Right lung (tissue), 5 donors: ENCODE measurements around the gene FLOT1. TPM values are rescaled to one million over a fixed set of nuclear protein-coding genes. Genes with fewer than 3 reads are reported as not detected.
A peak's percentile ranks its signal among the peaks of the same experiment; 100 is the strongest.
"Not testable (repeated sequence)": the region's sequence is repeated elsewhere in the genome, so short reads cannot be mapped to it uniquely, and the experiment has no call there.

Experiments
- DNase-seq, 2 donors: peaks; one replicate each; pipeline ENCODE4 v3.0.0-alpha.2; 2013
- polyA plus RNA-seq, 5 donors: library from polyadenylated mRNA; unstranded; fragments of 120-200 nt; gene quantifications; one replicate each; pipeline versions ENCODE4 v1.2.1 to v1.2.3, GENCODE V29; 2013; ENCODE audit warnings: inconsistent platforms in 1 of 5, low replicate concordance in 1 of 5; ENCODE audit not compliant: insufficient read length in 5 of 5, insufficient read depth in 1 of 5

The FLOT1 gene
- polyA plus RNA-seq, 5 donors, result 110 to 131 (median 122) TPM

DNA sequence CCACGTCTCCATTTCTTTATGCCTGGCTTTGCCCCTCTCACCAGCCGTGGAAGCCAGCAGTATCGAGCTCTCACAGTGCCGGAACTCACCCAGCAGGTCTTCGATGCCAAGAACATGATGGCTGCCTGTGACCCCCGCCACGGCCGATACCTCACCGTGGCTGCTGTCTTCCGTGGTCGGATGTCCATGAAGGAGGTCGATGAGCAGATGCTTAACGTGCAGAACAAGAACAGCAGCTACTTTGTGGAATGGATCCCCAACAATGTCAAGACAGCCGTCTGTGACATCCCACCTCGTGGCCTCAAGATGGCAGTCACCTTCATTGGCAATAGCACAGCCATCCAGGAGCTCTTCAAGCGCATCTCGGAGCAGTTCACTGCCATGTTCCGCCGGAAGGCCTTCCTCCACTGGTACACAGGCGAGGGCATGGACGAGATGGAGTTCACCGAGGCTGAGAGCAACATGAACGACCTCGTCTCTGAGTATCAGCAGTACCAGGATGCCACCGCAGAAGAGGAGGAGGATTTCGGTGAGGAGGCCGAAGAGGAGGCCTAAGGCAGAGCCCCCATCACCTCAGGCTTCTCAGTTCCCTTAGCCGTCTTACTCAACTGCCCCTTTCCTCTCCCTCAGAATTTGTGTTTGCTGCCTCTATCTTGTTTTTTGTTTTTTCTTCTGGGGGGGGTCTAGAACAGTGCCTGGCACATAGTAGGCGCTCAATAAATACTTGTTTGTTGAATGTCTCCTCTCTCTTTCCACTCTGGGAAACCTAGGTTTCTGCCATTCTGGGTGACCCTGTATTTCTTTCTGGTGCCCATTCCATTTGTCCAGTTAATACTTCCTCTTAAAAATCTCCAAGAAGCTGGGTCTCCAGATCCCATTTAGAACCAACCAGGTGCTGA, 18.4 kb downstream of the FLOT1 start:
- DNase-seq, result not testable (repeated sequence)

DNA sequence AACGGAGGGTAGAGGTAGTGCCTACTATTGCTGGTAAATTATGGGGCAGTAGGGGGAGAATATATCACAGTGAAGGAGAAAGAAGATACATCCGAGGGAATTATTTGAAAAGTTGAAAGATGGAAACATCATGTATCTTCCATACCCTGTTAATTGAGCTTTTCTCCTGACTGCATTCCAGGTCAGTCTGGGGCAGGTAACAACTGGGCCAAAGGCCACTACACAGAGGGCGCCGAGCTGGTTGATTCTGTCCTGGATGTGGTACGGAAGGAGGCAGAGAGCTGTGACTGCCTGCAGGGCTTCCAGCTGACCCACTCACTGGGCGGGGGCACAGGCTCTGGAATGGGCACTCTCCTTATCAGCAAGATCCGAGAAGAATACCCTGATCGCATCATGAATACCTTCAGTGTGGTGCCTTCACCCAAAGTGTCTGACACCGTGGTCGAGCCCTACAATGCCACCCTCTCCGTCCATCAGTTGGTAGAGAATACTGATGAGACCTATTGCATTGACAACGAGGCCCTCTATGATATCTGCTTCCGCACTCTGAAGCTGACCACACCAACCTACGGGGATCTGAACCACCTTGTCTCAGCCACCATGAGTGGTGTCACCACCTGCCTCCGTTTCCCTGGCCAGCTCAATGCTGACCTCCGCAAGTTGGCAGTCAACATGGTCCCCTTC, 19.2 kb downstream of the FLOT1 start:
- DNase-seq, result not testable (repeated sequence)

DNA sequence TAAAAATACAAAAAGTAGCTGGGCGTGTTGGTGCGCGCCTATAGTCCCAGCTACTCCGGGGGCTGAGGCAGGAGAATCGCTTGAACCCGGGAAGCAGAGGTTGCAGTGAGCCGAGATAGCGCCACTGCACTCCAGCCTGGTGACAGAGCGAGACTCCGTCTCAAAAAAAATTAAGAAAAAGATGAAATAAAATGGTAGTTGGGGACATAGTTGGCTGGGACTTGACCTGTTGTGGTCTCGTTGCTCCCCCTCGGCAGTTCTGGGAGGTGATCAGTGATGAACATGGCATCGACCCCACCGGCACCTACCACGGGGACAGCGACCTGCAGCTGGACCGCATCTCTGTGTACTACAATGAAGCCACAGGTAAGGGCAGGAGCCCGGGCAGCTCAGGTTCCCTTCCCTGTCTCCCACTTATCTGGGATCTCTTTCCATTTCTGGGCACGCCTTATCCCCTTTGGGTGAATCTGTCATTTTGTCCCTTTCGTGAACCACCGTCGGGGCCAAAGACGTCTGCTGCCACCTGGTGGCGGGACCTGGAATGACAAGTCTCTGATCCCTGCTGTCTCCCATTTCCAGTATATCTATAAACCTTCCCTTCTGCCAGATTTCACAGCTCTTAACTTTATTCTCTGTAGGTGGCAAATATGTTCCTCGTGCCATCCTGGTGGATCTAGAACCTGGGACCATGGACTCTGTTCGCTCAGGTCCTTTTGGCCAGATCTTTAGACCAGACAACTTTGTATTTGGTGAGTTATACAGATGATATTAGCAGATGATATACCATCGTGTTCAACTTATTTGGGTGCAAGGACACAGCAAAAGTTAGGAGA, 20.0 kb downstream of the FLOT1 start:
- peak; percentile 73 to 82 for DNase-seq

DNA sequence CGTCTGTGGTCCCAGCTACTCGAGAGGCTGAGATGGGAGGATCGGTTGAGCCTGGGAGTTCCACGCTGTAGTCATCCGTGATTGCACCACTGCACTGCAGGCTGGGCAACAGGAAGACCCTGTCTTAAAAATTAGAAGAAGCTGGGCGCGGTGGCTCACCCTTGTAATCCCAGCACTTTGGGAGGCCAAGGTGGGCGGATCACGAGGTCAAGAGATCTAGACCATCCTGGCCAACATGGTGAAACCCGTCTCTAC, 20.5 kb downstream of the FLOT1 start:
- not testable (repeated sequence) for DNase-seq

DNA sequence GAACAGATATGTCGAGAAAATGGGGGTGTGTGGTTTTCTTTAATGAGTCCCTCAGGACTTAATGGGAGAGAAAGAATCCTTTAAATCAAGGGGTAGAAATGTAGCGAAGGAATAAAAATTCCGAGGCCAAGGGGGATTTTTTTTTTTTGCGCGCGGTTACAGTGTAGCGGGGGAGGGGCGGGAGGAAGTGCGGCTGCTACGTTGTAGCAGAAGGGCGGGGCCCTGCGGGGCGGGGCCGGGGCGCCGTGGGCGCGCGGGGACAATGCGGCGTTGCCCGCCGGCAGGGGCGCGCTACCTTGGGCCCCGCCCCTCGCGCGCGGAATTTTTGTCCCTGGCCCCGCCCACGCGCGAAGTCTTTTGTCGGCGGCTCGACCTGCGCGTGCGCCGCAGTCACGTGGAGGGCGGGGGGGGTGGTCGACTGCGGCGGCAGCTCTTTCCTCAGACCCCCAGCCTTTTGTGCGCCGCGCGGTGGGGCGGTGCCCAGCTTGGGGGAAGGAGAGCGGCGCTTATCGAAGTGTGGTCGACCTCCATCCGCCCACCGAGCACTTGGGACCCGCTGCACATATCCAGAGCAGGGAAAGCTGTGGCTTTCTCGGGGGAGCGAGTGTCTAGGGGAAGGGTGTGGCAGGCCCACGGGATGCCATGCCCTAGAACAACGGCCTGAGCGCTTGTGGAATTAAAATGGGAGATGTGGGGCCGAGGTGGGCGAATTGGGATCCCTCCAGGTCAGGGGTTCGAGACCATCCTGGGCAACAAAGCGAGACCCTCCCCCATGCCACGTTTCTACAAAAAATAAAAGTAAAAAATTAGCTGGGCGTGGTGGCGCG, 21.1 kb downstream of the FLOT1 start:
- DNase-seq, result peak; percentile 93

DNA sequence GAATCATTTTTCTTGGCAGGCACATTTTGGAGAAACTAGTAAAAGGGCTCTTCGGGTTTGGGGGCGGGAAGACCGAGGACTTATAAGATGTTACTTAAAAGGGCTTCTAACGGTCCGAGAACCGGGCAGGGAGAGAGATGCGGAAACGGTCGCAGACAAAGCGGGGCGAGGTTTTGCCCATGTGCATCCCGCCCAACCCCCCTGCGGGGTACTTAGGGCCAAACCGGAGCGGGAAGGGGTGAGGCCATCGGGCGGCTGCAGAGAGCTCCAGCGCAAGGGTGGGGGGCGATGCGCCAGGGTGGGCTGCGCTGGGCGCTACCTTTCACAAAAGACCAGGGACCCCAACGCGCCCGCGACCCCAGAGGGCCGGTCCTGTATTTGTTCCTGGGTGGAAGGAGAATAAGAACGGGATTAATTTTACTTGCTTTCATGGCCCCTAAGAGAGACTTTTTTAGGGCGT, 21.7 kb downstream of the FLOT1 start:
- peak; percentile 57 to 59 for DNase-seq

DNA sequence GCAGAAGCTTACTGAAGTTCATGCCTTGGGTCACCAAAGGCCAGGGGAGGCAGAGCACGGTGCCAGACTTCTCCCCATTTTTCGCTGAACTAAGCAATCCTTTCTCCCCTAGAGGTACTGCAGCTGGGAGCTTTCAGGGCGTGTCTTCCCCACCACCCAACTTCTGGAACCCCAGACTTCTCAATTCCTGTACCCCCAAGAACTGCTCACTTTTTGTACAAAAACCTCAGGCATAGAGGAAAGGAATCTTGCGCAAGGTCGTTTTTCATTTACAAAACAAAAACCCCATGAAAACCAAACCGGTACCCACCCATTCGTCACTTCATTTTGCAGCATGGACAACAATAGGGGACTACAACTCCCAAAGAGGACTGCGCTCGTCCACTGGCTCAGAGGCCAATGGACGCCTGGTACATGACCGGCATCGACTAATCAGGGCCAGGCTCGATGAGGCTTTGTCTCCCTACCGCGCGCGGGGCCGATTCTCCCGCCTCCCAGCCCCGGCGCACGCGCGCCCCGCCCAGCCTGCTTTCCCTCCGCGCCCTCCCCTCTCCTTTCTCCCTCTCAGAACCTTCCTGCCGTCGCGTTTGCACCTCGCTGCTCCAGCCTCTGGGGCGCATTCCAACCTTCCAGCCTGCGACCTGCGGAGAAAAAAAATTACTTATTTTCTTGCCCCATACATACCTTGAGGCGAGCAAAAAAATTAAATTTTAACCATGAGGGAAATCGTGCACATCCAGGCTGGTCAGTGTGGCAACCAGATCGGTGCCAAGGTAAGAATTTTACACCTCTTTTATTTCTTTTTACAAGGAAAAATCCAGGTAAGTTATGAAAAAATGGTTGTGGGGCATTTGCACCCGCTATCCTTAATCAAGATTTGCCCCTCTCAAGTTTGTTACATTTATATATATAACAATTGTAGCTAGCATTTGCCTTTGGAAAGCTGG, 22.4 kb downstream of the FLOT1 start, which contains the start of gene TUBB:
TSS of gene TUBB (plus strand) at position 562 of the 947 bp plus-strand sequence. CDS start at position 717, 155 bp downstream.
- DNase-seq, result peak; percentile 97

DNA sequence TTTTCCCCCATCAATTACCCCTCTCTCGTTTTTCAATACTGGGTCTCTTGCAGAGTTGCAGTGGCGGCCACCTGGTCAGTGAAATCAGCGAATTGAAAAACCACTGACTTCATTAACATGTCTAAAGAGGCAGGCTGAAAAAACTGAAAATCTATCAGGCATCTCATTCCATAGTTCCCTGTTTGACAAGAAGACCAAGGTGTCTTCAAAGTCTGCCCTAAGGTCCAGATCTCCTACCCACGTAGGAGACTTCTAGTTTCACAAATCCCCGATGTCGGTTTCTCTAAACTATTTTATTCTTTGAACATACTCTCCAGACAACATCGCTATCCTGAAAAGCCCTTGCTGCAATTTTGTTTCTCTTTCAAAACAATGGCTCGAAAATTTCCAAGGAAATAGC, 23.1 kb downstream of the FLOT1 start:
- DNase-seq, result no peak

DNA sequence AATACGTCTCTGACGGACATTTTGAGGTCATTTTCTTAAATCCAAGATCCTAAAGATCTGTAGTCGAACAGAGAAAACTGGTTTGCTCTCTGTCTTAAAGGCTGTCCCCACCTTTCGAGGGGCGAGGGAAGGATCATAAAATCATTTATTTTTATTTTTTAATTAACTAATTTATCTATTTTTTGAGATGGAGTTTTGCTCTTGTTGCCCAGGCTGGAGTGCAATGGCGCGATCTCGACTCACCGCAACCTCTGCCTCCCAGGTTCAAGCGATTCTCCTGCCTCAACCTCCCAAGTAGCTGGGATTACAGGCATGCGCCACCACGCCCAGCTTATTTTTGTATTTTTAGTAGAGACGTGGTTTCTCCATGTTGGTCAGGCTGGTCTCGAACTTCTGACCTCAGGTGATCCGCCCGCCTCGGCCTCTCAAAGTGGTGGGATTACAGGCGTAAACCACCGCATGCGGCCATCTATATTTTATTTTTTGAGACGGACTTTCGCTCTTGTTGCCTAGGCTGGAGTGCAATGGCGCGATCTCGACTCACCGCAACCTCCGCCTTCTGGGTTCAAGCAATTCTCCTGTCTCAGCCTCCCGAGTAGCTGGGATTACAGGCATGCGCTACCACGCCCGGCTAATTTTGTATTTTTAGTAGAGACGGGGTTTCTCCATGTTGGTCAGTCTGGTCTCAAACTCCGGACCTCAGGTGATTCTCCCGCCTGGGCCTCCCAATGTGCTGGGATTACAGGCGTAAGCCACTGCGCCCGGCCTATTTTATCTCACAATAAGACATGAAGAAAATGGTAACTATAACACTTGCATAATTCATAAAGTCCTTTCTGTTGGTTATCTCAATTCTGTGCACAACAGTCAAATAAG, 24.4 kb downstream of the FLOT1 start:
- DNase-seq, result not testable (repeated sequence)

DNA sequence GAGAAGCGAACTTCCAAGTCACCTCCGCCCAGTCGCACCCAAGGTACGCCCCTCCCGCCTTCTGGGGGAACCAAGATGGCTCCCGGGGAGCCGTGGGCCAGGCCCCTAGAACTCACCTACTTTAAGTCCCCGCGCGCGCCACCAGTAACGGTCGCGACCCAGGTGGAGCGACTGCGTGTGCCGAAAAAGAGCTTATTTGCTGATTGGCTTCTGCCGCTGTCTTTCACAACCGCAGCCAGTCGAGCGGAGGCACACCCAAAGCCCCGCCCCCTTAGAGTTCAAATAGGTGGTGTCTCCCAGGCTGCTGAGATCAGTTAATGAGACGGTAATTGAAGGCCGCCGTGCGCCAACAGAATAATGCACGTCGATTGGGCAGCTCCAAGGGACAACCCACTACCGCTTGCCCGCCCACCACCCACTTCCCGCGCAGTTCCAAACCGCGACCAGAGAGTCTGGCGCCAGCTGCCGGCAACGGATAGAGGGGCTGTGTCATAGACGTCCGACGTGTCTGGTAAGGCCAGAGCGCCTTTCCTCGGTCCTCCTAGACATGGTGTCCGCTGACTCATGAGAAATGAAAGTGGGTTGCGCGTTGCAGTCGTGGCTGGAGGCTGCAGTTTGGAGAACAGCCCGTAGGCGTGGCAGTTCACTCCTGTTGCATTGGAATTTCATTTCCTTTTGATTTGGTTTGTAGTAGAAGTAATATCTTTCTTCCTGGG, 25.2 kb downstream of the FLOT1 start, which contains the start of gene MDC1:
TSS of gene MDC1 (minus strand) at position 153 of the 716 bp plus-strand sequence. CDS start 2,106 bp downstream, outside the sequence.
- peak; percentile 100 for DNase-seq

DNA sequence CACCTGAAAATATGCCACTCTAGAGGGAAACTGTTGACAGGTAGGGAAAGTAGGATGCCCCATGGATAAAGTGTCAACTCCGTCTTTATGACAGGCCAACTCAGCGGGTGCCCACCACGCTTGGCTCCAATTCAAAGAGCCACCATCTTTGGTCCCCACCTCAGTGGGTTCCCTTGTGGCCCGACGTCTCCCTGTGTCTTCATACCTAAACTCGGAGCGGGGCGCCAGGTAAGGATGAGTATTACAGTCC, 25.7 kb downstream of the FLOT1 start:
- DNase-seq, result no peak

DNA sequence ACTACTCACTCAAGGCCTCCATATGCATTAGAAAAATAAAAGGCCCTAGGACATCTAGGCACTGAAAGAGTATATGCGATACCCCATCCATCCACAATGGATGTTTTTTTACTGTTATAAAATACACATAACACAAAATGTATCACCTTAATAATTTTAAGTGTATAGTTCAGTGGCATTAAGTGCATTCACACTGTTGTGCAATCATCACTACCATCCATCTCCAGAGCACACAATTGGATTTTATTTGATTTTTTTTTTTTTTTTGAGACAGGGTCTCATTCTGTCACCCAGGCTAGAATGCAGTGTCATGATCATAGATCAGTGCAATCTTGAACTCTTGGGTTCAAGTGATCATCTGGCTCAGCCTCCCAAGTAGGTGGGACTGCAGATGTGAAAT, 28.2 kb downstream of the FLOT1 start:
- DNase-seq, result no peak

DNA sequence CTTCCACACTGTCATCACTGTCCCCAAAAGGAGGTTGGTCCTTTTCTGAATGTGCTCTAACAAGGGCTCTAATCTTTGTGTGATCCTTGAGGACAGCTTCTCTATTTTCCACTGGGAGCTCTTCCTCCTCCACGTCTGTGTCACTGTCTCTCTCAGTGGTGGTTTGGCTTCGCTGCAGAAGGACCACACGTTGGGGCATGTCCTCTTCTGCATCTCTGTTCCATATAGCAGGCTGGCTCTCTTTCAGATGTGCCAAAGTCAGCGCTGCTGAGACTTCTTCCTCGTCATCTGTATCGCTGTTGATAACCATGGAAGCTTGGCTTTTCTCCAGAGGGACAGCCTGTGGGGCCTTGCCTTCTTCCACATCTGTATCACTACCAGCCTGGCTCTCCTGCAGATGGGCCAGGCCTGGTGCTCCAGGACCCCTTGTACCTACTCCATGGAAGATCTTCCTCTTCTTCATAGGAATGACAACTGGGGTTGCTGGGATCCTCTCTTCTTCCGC, 30.0 kb downstream of the FLOT1 start:
- DNase-seq, result no peak

DNA sequence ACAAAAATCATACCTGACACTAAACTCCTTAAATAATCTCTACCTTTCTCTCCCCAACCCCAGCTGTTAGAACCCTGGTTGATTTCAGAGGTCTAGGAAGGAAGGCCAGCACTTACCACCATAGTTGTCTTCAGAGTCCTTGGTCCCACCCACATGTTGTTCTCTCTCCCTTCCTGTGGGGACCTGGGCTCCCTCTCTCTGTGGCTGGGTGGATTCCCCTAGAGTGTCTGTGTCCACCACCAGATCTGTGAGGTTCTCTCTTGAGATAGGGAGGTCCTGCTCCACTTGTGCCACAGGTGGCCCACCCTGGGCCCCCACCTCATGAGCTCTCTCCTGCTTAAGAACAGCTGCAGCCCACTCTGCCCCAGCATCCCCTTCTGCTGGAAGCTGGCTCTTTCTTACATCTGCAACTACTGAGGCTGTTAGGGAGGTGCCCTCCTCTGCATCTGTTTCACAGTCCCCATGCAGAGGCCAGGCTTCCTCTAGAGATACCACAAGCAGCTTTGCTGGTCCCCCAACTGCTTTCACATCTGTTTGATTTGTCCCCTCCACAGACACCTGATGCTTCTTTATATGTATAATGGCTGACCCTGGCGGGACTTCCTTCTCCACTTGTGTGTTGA, 30.6 kb downstream of the FLOT1 start:
- no peak for DNase-seq

DNA sequence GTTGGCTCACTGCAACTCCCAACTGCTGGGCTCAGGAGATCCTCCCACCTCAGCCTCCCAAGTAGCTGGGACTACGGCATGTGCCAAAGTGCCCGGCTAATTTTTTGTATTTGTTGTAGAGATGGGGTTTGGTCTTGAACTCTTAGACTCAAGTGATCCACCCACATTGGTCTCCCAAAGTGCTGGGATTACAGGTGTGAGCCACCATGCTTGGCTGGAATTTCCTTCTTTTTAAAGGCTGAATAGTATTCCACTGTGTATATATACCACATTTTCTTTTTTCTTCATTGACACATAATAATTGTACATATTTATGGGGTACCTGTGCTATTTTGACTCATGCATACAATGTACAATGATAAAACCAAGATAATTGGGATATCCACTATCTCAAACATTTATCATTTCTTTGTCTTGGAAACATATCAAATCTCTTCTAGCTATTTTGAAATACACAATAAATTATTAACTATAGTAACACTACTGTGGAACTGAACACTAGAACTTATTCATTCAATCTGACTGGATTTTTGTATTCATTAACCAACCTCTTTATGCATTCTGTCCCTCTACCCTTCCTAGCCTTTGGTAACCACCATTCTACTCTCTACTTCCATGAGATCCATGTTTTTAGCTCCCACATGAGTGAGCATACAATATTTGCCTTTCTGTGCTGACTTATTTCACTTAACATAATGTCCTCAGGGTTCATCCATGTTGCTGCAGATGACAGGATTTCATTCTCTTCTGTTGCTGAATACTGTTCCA, 33.2 kb downstream of the FLOT1 start:
- DNase-seq, result no peak

DNA sequence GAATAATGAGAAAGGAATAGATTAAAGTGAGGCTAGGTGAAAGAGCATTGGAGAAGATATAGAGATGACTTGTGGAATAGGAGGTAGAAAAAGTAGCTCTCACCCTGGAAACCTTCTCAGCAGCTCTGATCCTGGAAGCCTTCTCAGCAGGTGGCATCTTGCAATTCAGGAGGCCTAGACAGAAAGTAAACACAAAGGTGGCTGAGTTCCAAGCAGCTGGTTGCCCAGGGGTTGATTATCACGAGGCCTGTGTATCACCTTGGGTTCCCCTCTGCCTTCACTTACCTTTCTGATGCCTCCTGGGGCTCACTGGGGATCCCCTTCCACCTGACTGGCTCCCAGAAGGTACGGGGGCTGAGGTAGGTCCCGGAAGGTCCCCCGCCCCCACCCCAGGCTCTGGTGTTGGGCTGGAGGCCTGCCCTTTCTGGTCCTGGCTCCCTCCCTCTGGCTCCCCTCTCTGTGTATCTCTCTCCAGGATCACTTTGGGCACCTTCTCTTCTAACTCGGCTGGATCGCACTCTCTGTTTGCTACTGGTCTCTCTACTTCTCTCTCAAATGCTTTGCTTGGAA, 35.1 kb downstream of the FLOT1 start:
- no peak for DNase-seq

DNA sequence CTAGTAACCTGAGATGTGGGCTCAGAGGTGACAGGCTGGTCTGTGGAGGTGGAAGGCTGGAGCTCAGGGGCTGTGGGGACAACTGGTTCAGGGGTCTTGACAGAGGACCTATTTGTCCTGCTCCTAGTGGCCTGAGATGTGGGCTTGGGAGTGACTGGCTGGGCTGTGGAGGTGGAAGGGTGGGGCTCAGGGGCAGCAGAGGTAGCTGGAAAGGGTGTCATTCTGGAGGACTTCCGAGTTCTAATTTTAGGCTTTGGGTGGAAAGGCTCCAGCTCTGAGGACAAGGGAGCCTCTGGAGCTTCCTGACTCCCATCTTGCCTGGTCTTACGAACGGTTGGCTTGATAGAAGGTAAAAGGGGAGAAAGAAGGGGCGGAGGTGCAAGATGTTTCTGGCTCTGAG, 36.9 kb downstream of the FLOT1 start:
- DNase-seq, result no peak
